Right kidney (tissue), 1 donor: ENCODE measurements around the gene GOPC.

ENCODE experiments used
- DNase-seq: peaks from one replicate; pipeline ENCODE4 v3.0.0-alpha.2; 2016

Gene GOPC

GRCh38 chr6:117600008-117600743 is 2.1 kb downstream of the GOPC start:
- DNase-seq: no peak

- DNase-seq: no peak
Observed at GRCh38 chr6:117597755-117598154, 4.6 kb downstream of the GOPC start.

- no peak for DNase-seq
Observed at GRCh38 chr6:117595099-117595923, 7.0 kb downstream of the GOPC start.

- DNase-seq: no peak
Observed at GRCh38 chr6:117592983-117593759, 9.1 kb downstream of the GOPC start.

- no peak for DNase-seq
Observed at GRCh38 chr6:117591405-117591804, 10.9 kb downstream of the GOPC start.

- no peak for DNase-seq
Observed at GRCh38 chr6:117590447-117590846, 11.9 kb downstream of the GOPC start.

- DNase-seq: no peak
Observed at GRCh38 chr6:117585647-117586046, 16.7 kb downstream of the GOPC start.

- DNase-seq: no peak
Observed at GRCh38 chr6:117574198-117574597, 28.1 kb downstream of the GOPC start.

GRCh38 chr6:117573006-117573680 is 29.2 kb downstream of the GOPC start:
- DNase-seq: no peak

GRCh38 chr6:117568831-117569410 is 33.4 kb downstream of the GOPC start:
- no peak for DNase-seq

GRCh38 chr6:117568247-117568646 is 34.1 kb downstream of the GOPC start:
- no peak for DNase-seq

GRCh38 chr6:117564681-117565080 is 37.6 kb downstream of the GOPC start:
- no peak for DNase-seq

- no peak for DNase-seq
Observed at GRCh38 chr6:117561128-117561527, 41.2 kb downstream of the GOPC start.

- DNase-seq: no peak
Observed at GRCh38 chr6:117559299-117559698, 43.0 kb downstream of the GOPC start.

- DNase-seq: no peak
Observed at GRCh38 chr6:117558818-117559217, 43.5 kb downstream of the GOPC start.

- DNase-seq: no peak
Observed at GRCh38 chr6:117557951-117558350, 44.4 kb downstream of the GOPC start.

- peak; percentile 21 for DNase-seq
Observed at GRCh38 chr6:117555882-117556498, 46.3 kb downstream of the GOPC start.

- no peak for DNase-seq
Observed at GRCh38 chr6:117555262-117555849, 47.0 kb downstream of the GOPC start.

GRCh38 chr6:117553142-117553541 is 49.2 kb downstream of the GOPC start:
- DNase-seq: no peak

GRCh38 chr6:117552618-117553017 is 49.7 kb downstream of the GOPC start:
- DNase-seq: no peak

GRCh38 chr6:117550618-117551242 is 51.6 kb downstream of the GOPC start:
- no peak for DNase-seq
